IPS-NIHi11 (cell line): ENCODE data around the gene TRIM77.
"Not testable (repeated sequence)": the region's sequence is repeated elsewhere in the genome, so short reads cannot be mapped to it uniquely, and the experiment has no call there.

Experiments used
- DNase-seq: peaks from one replicate; pipeline ENCODE4 v3.0.0; 2012; ENCODE audit warnings: mixed read lengths, low spot score

Gene TRIM77

DNA sequence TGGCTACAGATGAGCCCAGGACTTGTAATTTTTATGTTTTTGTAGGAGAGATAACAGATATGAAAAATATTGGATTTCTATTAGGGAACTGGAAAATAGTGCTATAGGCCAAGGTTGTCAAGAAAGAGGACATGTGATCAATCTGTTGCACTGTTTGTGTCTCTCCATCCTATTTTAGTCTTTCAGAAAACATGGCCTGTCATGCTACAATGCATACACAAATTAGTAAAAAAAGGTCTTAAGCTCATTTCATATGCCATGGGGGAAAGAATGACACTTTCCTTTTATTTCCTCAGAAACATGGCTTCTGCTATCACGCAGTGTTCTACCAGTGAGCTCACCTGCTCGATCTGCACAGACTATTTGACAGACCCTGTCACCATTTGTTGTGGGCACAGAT lies at the start of gene TRIM77:
Gene TRIM77 (plus strand): TSS at position 301 of the 400 bp plus-strand sequence. CDS start 0 bp downstream, at position 301.
- DNase-seq = not testable (repeated sequence)

DNA sequence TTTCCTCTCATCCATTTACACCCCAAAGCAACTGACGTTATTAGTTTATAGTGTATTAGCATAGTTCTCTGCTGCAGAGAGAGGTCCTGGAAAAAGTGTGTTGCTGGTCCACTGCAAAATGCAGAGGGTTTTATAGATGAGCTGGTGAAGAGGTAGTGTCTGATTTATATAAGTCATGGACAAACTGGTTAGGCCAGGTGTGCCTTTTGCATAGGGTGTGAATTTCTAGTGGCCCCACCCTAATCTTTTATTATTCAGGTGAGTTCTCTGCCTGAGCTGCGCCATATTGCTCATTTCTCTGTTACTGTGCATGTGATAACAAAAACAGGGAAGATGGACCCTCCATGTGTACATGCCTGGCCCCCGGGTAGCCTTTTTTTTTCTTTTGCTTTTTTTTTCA lies 43.1 kb upstream of the TRIM77 start:
- no peak for DNase-seq

DNA sequence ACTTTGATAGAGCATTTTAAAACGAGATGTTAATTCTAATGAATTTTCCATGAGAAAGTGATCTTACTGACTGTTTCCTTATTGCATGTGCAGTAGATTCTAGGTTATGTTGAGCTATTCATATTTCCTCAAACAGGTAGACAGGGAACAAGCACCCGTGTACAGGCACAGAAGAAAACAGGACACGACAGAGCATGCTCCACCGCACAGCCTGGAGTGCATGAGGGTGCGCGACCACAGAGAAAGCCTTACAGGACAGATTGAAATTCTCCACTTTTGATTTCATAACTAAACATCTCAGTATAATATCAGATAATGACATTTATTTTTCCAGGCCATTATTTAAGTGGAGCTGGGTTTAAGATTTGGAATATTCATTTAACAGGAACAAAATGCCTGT lies 41.9 kb upstream of the TRIM77 start:
- not testable (repeated sequence) for DNase-seq

DNA sequence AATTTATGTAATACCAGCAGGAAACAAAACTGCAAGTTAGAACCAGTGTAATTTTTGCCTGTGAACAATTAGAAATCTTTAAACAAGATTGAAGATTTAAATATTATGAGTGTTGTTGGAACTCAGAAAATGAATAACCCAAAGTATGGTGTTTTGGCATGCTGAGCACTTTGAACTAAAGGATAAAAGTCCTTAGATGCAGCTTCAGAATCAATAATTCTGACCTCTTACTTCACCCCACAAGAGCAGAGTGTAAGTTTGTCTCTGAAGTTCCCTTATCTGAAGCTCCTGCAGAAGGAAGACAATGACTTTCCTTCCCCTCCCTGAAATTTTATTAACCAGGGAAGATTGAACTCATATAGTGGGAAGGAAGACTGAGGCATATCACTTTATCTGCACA lies 40.5 kb upstream of the TRIM77 start:
- DNase-seq = not testable (repeated sequence)

GRCh38 chr11:89669993-89670669 lies 40.0 kb upstream of the TRIM77 start:
- DNase-seq = not testable (repeated sequence)

DNA sequence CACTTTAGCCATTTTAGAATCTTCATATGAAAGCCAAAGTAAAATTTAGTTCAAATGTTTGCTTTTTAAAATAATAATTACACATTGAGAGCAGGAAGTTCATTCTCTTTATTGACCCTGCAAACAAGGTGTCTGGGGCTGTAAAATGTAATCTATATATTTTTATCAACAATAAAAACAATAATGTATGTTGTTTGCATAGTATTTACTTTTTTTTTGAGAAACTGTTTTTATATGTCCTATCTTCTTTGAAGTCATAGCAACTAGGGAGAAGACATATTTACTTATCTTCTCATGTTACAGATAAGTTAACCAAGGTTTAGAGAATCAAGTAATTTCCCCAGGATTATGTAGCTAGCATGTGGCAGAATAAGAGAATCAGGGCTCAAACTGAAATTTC lies 37.6 kb upstream of the TRIM77 start:
- DNase-seq = not testable (repeated sequence)

DNA sequence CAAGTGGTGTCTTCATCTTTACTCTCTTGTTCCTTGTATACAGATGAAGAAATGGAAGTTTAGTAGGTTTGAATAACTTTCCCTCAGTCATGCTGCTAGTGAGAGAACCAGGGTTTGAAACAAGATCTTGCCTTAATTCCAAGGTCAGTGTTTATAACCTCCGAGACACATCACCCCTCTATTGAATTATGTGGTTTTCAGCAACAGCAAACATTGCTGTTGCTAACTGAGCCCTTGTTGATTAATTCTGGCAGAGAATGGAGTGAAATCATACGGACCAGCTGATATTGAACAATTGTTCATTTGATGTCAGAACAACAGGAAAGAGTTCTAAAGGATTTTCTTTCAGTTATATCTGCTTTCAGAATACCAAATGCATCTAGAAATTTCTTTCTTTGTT lies 36.7 kb upstream of the TRIM77 start:
- DNase-seq = not testable (repeated sequence)

GRCh38 chr11:89675383-89675782 lies 34.7 kb upstream of the TRIM77 start:
- not testable (repeated sequence) for DNase-seq

GRCh38 chr11:89675948-89676347 lies 34.2 kb upstream of the TRIM77 start:
- not testable (repeated sequence) for DNase-seq

- not testable (repeated sequence) for DNase-seq
These were observed 3.0 kb upstream of the TRIM77 start for GRCh38 chr11:89707080-89707479.

DNA sequence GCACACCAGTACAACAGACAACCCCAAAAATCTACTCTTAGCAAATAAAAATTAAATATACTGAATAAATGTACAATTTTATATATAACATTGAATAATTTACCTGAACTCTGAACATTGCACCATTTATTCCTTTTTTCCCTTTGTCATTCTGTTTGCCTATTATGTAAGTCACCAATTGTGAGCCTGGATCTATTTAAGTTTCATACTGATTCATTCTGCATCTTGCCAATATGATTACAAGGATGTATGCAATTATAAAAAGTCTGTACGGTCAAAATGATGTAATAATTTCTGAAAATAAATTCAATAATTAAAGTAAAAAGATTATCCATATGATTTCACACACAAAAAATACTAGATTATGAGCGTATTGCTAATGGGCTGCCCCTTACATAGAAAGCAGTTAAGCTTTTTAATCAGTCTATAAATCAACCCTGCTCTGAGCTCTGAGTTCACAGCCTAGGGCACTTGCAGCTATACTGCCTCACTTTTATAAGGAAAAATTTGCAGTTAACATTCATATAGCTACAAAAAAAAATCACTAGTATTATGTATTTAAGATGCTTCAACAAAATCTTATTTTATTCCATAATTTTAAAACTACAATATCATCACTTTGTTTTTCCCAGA lies 14.9 kb downstream of the TRIM77 start:
- DNase-seq = not testable (repeated sequence)

GRCh38 chr11:89730215-89730614 lies 20.1 kb downstream of the TRIM77 start:
- not testable (repeated sequence) for DNase-seq

DNA sequence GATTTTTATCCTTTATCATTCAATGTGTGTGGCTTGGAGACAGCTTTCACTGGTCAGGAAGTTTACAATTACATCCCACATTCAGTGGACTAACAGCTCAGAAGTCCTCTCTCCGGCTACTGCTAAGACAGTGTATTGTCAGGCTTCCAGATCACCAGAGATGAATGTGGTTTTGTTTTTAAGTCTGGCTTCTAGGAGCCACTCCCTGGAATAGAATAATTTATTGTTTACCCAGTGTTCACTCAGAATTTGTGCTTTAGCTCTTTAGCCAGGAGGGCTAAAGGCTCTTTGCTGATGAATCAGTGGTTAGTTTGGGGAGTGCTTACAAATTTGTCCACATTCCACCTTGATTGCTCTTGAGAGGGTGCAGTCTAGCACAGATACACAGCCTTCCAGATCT lies 26.5 kb downstream of the TRIM77 start:
- no peak for DNase-seq

GRCh38 chr11:89737116-89737515 lies 27.0 kb downstream of the TRIM77 start:
- DNase-seq = no peak

DNA sequence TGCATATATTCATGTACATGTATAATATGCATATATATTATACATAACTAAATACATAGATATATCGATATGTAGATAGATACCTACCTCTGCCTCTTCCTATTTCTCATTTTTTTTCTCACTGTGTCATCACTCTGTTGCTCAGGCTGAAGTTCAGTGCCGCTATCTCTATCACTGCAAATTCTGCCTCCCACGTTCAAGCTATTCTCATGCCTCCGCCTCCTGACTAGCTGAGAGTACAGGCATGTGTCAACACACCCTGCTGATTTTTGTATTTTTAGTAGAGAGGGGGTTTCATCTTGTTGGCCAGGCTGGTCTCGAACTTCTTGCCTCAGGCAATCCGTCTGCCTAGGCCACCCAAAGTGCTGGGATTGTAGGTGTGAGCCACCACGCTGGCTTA lies 31.3 kb downstream of the TRIM77 start:
- not testable (repeated sequence) for DNase-seq

DNA sequence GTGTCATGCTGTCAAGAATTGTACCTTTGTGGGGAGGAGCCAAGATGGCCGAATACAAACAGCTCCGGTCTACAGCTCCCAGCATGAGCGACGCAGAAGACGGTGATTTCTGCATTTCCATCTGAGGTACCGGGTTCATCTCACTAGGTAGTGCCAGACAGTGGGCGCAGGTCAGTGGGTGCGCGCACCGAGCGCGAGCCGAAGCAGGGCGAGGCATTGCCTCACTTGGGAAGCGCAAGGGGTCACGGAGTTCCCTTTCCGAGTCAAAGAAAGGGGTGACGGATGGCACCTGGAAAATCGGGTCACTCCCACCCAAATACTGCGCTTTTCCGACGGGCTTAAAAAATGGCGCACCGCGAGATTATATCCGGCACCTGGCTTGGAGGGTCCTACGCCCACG lies 34.1 kb downstream of the TRIM77 start:
- not testable (repeated sequence) for DNase-seq

DNA sequence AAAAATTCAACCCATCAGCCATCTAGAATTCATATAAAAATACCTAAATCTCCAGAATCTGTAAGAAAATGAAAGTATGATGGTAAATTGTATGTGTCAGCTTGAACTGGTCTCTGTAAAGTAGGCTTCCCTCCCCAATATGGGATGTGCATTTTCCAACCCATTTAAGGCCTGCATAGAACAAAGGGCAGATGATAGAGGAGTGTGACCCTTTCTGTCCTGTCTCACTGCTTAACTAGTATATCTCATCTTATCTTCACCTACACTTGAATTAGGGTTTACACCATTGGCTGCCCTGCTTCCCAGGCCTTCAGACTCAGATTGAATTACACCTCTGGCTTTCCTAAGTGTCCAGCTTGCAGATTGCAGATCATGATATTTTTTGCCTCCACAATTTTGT lies 40.7 kb downstream of the TRIM77 start:
- not testable (repeated sequence) for DNase-seq
